Activated T-cell treated with anti-CD3 and anti-CD28 coated beads, Interleukin-2, amount 50 U/mL, for 24 hours (primary cell): ENCODE results near the gene FCHO2.
A peak's percentile ranks its signal among the peaks of the same experiment; 100 is the strongest.

Experiments used
- DNase-seq: peaks from one replicate; pipeline ENCODE4 v3.0.0-alpha.2; 2020
- H3K27ac Mint-ChIP-seq: 2 replicates; pipeline ENCODE4 v1.8.0; 2020; ENCODE audit warnings: mild to moderate bottlenecking, mixed read lengths
- H3K27me3 Mint-ChIP-seq: 2 replicates; pipeline ENCODE4 v1.8.0; 2020; ENCODE audit warnings: mixed read lengths
- H3K36me3 Mint-ChIP-seq: 2 replicates; pipeline ENCODE4 v1.8.0; 2020; ENCODE audit warnings: low read depth, mixed read lengths
- H3K4me1 Mint-ChIP-seq: 2 replicates; pipeline ENCODE4 v1.8.0; 2020; ENCODE audit warnings: low read depth, mixed read lengths
- H3K4me3 Mint-ChIP-seq: 2 replicates; pipeline ENCODE4 v1.8.0; 2020; ENCODE audit warnings: mild to moderate bottlenecking, moderate library complexity, mixed read lengths
- H3K9me3 Mint-ChIP-seq: 2 replicates; pipeline ENCODE4 v1.8.0; 2020; ENCODE audit warnings: mixed read lengths

The FCHO2 gene

GRCh38 chr5:73120222-73121118 lies 164.6 kb downstream of the FCHO2 start, which contains the start of gene TMEM171:
TSS of gene TMEM171 (plus strand) at chr5:73120575. CDS start at chr5:73123374, 2,799 bp downstream.
- no peak for DNase-seq
- H3K27ac Mint-ChIP-seq: no peak within 1 kb of the TSS
- H3K27me3 Mint-ChIP-seq: peaks cover 92% of the 10 kb centered on the region
- H3K9me3 Mint-ChIP-seq: no peaks in the 10 kb centered on the region
- H3K4me1 Mint-ChIP-seq: peaks cover 28% of the 10 kb centered on the region
- H3K36me3 Mint-ChIP-seq: no peaks in the 10 kb centered on the region
- H3K4me3 Mint-ChIP-seq: peak within 1 kb of the TSS; percentile 22

GRCh38 chr5:73121119-73121463 lies 165.2 kb downstream of the FCHO2 start:
- no peaks in the 10 kb centered on the region for H3K36me3 Mint-ChIP-seq
- H3K27ac Mint-ChIP-seq: no peak overlapping the region
- peaks cover 92% of the 10 kb centered on the region for H3K27me3 Mint-ChIP-seq
- H3K4me3 Mint-ChIP-seq: peak overlapping the region; percentile 22
- no peak for DNase-seq
- H3K4me1 Mint-ChIP-seq: peaks cover 28% of the 10 kb centered on the region
- H3K9me3 Mint-ChIP-seq: no peaks in the 10 kb centered on the region

GRCh38 chr5:73122875-73123810 lies 167.3 kb downstream of the FCHO2 start:
- Mint-ChIP-seq H3K27me3 (peaks cover 84% of the 10 kb centered on the region), H3K9me3 (no peaks in the 10 kb centered on the region), H3K4me1 (peaks cover 28% of the 10 kb centered on the region), H3K36me3 (no peaks in the 10 kb centered on the region), H3K27ac (no peak overlapping the region), H3K4me3 (no peak overlapping the region)
- DNase-seq: no peak

- Mint-ChIP-seq H3K4me3 (no peak overlapping the region), H3K27ac (no peak overlapping the region), H3K9me3 (no peaks in the 10 kb centered on the region), H3K4me1 (peaks cover 22% of the 10 kb centered on the region), H3K36me3 (no peaks in the 10 kb centered on the region), H3K27me3 (peaks cover 86% of the 10 kb centered on the region)
- no peak for DNase-seq
Observed at GRCh38 chr5:73125289-73125688, 169.4 kb downstream of the FCHO2 start.

GRCh38 chr5:73126381-73126780 lies 170.5 kb downstream of the FCHO2 start:
- Mint-ChIP-seq H3K27ac (no peak overlapping the region), H3K4me3 (no peak overlapping the region), H3K36me3 (no peaks in the 10 kb centered on the region), H3K4me1 (peaks cover 18% of the 10 kb centered on the region), H3K27me3 (peaks cover 88% of the 10 kb centered on the region), H3K9me3 (no peaks in the 10 kb centered on the region)
- no peak for DNase-seq

GRCh38 chr5:73126957-73127356 lies 171.1 kb downstream of the FCHO2 start:
- H3K27ac Mint-ChIP-seq: no peak overlapping the region
- H3K27me3 Mint-ChIP-seq: peaks cover 83% of the 10 kb centered on the region
- no peak overlapping the region for H3K4me3 Mint-ChIP-seq
- peaks cover 18% of the 10 kb centered on the region for H3K4me1 Mint-ChIP-seq
- H3K36me3 Mint-ChIP-seq: no peaks in the 10 kb centered on the region
- H3K9me3 Mint-ChIP-seq: no peaks in the 10 kb centered on the region
- DNase-seq: no peak

GRCh38 chr5:73129143-73129542 lies 173.3 kb downstream of the FCHO2 start:
- DNase-seq: no peak
- no peaks in the 10 kb centered on the region for H3K36me3 Mint-ChIP-seq
- peaks cover 1% of the 10 kb centered on the region for H3K4me1 Mint-ChIP-seq
- no peaks in the 10 kb centered on the region for H3K9me3 Mint-ChIP-seq
- peaks cover 74% of the 10 kb centered on the region for H3K27me3 Mint-ChIP-seq
- H3K27ac Mint-ChIP-seq: no peak overlapping the region
- no peak overlapping the region for H3K4me3 Mint-ChIP-seq

GRCh38 chr5:73130811-73131210 lies 175.0 kb downstream of the FCHO2 start:
- H3K27me3 Mint-ChIP-seq: peaks cover 75% of the 10 kb centered on the region
- DNase-seq: no peak
- H3K4me1 Mint-ChIP-seq: no peaks in the 10 kb centered on the region
- H3K9me3 Mint-ChIP-seq: no peaks in the 10 kb centered on the region
- H3K27ac Mint-ChIP-seq: no peak overlapping the region
- no peak overlapping the region for H3K4me3 Mint-ChIP-seq
- H3K36me3 Mint-ChIP-seq: no peaks in the 10 kb centered on the region

GRCh38 chr5:73131711-73132425 lies 176.0 kb downstream of the FCHO2 start:
- no peaks in the 10 kb centered on the region for H3K9me3 Mint-ChIP-seq
- H3K27ac Mint-ChIP-seq: no peak overlapping the region
- no peak overlapping the region for H3K4me3 Mint-ChIP-seq
- H3K27me3 Mint-ChIP-seq: peaks cover 75% of the 10 kb centered on the region
- H3K4me1 Mint-ChIP-seq: no peaks in the 10 kb centered on the region
- DNase-seq: no peak
- no peaks in the 10 kb centered on the region for H3K36me3 Mint-ChIP-seq

GRCh38 chr5:73132759-73133158 lies 176.9 kb downstream of the FCHO2 start:
- Mint-ChIP-seq H3K27ac (no peak overlapping the region), H3K4me1 (no peaks in the 10 kb centered on the region), H3K27me3 (peaks cover 83% of the 10 kb centered on the region)

GRCh38 chr5:73135021-73135420 lies 179.2 kb downstream of the FCHO2 start:
- Mint-ChIP-seq H3K27me3 (peaks cover 76% of the 10 kb centered on the region), H3K36me3 (no peaks in the 10 kb centered on the region), H3K9me3 (no peaks in the 10 kb centered on the region), H3K27ac (no peak overlapping the region), H3K4me1 (no peaks in the 10 kb centered on the region), H3K4me3 (no peak overlapping the region)
- DNase-seq: no peak

More at GRCh38 chr5:73132759-73133158, 176.9 kb downstream of the FCHO2 start:
- Mint-ChIP-seq H3K9me3 (no peaks in the 10 kb centered on the region), H3K4me3 (no peak overlapping the region), H3K36me3 (no peaks in the 10 kb centered on the region)
- DNase-seq: no peak

GRCh38 chr5:73135429-73136054 lies 179.7 kb downstream of the FCHO2 start:
- no peak overlapping the region for H3K4me3 Mint-ChIP-seq

GRCh38 chr5:73136055-73136562 lies 180.3 kb downstream of the FCHO2 start:
- Mint-ChIP-seq H3K4me3 (no peak overlapping the region), H3K36me3 (no peaks in the 10 kb centered on the region), H3K27me3 (peaks cover 74% of the 10 kb centered on the region), H3K9me3 (no peaks in the 10 kb centered on the region), H3K4me1 (no peaks in the 10 kb centered on the region), H3K27ac (no peak overlapping the region)
- DNase-seq: no peak

More at GRCh38 chr5:73135429-73136054, 179.7 kb downstream of the FCHO2 start:
- no peak for DNase-seq
- Mint-ChIP-seq H3K4me1 (no peaks in the 10 kb centered on the region), H3K9me3 (no peaks in the 10 kb centered on the region), H3K36me3 (no peaks in the 10 kb centered on the region), H3K27ac (no peak overlapping the region), H3K27me3 (peaks cover 74% of the 10 kb centered on the region)
